ENCODE data around the gene NISCH.
"Not testable (repeated sequence)": the region's sequence is repeated elsewhere in the genome, so short reads cannot be mapped to it uniquely, and the experiment has no call there.

NISCH gene

DNA sequence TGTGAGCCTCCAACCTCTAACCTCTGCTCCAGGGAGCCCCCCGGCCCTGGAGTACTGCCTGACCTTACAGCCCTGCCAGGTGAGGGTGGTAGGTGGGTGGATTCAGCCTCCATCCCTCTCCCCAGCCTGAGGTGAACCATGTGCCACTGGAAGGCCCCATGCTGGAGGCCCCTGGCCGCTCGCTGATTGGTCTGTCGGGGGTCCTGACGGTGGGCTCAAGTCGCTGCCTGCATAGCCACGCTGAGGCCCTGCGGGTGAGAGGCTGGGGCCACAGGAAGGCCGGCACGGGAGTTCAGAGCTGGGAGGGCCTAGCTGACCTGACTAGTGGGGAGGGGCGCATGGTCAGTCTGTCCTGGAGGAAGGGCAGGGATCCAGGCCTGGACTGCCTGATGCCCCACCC is 59.2 kb downstream of the NISCH start:
- DNase-seq (ENCODE audit: low spot score), result no peak

- no peak for DNase-seq (ENCODE audit: low spot score)
Measured at GRCh38 chr3:52515192-52515591, 59.8 kb downstream of the NISCH start.

GRCh38 chr3:52516509-52517195 is 61.2 kb downstream of the NISCH start:
- DNase-seq (ENCODE audit: low spot score), result no peak

DNA sequence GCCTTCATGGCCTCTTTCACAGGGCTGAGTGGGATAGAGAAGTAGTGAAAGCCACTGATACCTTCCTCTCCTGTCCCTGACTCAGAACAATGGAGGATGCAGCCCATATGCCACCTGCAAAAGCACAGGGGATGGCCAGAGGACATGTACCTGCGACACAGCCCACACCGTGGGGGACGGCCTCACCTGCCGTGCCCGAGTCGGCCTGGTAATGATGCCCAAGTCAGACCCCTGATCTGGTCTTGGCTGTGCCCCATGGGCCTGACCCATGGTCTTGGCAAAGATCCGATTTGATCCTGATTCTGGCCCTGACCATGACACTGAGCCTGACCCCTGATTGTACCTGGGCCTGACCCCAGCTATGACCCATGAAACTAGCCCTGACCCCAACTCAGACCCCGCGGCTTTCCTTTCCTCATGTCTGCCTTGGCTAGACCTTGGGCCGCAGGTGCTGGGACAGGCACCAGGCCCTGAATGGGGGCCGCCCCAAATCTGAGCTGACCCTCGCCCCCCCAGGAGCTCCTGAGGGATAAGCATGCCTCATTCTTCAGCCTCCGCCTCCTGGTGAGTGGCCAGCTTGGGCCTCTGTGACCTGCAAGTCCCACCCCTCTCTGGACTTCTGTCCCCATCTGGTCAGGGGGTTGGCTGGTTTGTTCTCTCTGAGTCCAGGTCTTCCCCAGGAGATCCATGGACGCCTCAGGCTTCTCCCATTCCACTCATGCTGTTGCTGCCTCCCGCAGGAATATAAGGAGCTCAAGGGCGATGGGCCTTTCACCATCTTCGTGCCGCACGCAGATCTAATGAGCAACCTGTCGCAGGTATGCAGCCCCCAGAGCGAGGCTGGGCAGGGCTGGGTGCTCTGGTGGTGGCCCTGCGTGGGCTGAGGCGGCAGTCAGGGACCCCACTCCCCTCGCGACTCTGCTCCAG is 62.7 kb downstream of the NISCH start:
- no peak for DNase-seq (ENCODE audit: low spot score)

GRCh38 chr3:52518723-52519444 is 63.5 kb downstream of the NISCH start:
- no peak for DNase-seq (ENCODE audit: low spot score)

DNA sequence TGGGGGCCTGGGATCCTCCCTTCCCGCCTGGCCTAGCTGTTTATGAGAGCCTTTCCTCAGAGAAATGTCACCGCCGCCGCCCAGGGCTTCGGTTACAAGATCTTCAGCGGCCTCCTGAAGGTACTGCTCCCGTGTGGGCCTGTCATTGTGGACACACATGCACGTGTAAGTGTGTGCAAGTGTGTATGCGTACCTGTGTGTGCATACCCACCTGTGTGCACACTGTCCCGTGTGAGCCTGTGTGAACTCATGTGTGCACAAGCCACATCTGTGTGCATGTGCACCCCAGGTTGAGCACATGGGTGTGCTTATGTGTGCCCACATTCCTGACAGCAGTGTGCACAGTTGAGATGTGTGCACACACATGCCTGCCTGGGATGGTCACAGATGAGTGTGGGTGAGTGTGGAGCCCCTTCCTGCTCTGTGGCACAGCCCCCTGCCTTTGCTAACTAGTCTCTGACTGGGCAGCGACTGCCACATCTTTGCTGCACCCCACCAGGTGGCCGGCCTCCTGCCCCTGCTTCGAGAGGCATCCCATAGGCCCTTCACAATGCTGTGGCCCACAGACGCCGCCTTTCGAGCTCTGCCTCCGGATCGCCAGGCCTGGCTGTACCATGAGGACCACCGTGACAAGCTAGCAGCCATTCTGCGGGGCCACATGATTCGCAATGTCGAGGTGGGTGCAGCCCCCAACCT is 64.2 kb downstream of the NISCH start:
- DNase-seq (ENCODE audit: low spot score), result no peak

DNA sequence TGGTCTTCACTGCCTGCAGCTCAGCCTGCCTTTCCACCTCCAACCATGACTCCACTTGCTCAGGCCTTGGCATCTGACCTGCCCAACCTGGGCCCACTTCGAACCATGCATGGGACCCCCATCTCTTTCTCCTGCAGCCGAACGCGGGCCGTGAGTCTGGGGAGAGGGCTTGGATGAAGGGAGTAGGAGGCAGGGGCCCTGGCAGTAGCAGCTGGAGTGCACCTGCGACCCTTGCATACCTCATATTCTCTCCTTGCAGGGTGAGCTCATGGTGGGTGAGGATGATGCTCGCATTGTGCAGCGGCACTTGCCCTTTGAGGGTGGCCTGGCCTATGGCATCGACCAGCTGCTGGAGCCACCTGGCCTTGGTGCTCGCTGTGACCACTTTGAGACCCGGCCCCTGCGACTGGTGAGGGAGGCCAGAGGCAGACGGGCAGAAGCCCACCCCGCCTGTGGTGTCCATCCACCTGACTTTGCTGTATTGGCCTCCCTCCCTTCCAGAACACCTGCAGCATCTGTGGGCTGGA is 64.8 kb downstream of the NISCH start:
- DNase-seq (ENCODE audit: low spot score), result no peak

- no peak for DNase-seq (ENCODE audit: low spot score)
Measured at GRCh38 chr3:52520716-52521487, 65.5 kb downstream of the NISCH start.

GRCh38 chr3:52521488-52521824 is 66.1 kb downstream of the NISCH start:
- DNase-seq (ENCODE audit: low spot score), result no peak

DNA sequence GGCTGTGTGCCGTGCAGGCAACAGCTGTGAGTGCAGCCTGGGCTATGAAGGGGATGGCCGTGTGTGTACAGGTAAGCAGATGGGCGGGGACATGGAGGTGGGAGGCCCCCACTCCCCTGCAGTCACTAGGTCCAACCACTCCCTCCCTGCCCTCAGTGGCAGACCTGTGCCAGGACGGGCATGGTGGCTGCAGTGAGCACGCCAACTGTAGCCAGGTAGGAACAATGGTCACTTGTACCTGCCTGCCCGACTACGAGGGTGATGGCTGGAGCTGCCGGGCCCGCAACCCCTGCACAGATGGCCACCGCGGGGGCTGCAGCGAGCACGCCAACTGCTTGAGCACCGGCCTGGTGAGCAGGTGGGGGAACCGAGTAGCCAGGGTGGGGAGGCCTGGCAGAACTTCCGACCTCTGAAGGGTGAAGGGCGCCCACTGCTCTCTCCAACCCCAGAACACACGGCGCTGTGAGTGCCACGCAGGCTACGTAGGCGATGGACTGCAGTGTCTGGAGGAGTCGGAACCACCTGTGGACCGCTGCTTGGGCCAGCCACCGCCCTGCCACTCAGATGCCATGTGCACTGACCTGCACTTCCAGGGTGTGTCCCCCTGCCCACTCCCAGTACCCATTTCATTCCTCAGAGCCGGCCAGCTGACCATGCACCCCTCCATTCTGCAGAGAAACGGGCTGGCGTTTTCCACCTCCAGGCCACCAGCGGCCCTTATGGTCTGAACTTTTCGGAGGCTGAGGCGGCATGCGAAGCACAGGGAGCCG is 66.7 kb downstream of the NISCH start:
- no peak for DNase-seq (ENCODE audit: low spot score)

DNA sequence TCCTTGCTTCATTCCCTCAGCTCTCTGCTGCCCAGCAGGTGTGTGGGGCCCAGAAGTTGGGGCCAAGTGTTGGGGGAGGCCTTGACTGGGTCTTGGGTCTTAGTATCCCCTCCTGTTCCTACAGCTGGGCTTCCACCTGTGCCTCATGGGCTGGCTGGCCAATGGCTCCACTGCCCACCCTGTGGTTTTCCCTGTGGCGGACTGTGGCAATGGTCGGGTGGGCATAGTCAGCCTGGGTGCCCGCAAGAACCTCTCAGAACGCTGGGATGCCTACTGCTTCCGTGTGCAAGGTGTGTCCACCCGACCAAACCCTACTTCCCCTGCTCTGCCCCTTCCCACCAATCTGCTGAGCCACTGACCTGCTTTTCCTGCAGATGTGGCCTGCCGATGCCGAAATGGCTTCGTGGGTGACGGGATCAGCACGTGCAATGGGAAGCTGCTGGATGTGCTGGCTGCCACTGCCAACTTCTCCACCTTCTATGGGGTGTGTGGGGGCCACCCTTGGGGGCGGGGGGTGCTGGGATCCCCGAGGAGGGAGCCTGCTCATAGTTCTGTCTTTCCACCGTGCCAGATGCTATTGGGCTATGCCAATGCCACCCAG is 67.3 kb downstream of the NISCH start:
- DNase-seq (ENCODE audit: low spot score), result no peak

DNA sequence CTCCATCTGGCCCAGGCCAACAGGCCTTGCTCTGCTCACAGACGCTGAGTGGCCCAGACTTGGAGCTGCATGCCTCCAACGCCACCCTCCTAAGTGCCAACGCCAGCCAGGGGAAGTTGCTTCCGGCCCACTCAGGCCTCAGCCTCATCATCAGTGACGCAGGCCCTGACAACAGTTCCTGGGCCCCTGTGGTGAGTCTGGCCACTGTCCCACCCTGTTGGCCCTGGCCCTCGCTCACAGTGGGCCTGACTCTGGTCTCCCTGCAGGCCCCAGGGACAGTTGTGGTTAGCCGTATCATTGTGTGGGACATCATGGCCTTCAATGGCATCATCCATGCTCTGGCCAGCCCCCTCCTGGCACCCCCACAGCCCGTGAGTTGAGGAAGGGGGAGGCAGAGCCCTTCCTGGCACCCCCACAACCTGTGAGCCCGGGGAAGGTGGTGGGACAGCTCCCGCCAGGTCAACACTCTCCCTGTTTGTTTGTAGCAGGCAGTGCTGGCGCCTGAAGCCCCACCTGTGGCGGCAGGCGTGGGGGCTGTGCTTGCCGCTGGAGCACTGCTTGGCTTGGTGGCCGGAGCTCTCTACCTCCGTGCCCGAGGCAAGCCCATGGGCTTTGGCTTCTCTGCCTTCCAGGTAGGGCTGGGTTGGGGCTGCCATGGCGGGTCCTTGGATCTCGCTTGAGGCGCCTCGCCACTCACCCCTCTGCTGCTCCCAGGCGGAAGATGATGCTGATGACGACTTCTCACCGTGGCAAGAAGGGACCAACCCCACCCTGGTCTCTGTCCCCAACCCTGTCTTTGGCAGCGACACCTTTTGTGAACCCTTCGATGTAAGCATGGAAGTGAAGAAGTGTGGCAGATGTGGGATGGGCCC is 68.2 kb downstream of the NISCH start:
- DNase-seq (ENCODE audit: low spot score), result no peak

- DNase-seq (ENCODE audit: low spot score), result no peak
Measured at GRCh38 chr3:52524258-52524751, 68.9 kb downstream of the NISCH start.

GRCh38 chr3:52524752-52525679 is 69.6 kb downstream of the NISCH start:
- no peak for DNase-seq (ENCODE audit: low spot score)

DNA sequence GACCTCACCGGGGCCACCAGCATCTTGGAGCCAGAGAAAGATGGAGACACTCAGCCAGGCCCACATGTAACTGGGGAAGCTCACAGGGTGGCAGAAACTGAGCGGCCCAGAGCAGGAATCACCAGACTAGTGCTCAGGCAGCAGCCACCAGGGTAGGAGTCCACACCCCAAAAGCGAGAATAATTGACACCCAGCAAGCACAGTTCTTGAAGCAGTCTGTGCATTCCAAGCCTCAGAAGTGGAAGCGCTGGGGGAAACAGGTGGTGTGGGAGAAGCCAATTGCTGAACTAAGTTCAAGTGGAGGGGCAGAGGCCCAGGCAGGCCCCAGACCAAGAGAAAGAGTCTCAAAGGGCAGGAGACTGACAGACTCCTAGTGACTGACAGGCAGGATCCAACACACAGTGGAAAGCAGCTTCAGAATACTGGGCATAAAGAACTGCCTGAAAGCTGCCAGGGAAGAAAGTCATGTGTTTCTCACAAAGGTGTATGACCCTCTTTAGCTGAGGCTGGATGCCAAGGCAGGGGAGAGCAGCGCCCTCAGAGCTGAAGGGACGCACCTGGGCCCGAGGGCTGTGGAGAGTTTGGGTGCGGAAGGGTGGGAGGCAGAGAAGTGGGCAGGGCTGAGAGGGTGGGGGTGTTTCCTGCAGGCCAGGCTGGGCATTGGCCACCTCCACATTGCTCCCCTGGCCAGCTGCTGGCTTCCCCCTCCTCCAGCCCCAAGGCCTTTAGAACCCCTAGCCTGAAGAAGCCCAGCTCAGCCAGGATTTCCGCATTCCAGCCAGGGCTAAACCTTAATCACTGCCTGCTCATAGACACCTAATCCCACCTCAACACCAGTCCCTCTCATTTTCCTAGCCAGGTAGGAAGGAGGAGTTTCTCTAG is 70.5 kb downstream of the NISCH start:
- no peak for DNase-seq (ENCODE audit: low spot score)

DNA sequence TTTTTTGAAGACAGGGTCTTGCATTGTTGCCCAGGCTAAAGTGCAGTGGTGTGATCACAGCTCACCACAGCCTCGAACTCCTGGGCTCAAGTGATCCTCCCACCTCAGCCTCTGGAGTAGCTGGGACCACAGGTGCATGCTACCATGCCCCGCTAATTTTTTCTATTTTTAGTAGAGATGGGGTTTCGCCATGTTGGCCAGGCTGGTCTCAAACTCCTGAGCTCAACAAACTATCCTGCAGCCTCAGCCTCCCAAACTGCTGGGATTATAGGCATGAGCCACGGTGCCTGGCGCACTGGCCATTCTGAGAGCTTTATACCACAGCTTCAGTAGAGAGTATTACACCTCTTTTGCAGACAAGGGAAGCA is 71.3 kb downstream of the NISCH start:
- DNase-seq (ENCODE audit: low spot score), result not testable (repeated sequence)

Measured in germinal center (tissue), 1 donor.